SK-N-SH (cell line): ENCODE measurements around the gene PRKCA. TPM values are rescaled to one million over a fixed set of nuclear protein-coding genes. Genes with fewer than 3 reads are reported as not detected.
"Not testable (repeated sequence)": the region's sequence is repeated elsewhere in the genome, so short reads cannot be mapped to it uniquely, and the experiment has no call there.

Source experiments
- CTCF ChIA-PET: fragments of 300-600, 350-600 bp; formaldehyde crosslinking; extraction: SDS; loops from one replicate; lab custom pipeline; 2021; lab: Yijun Ruan, JAX
- POLR2A ChIA-PET: fragments of 350-600 bp; sonication (Branson Sonifier 250); formaldehyde crosslinking; extraction: SDS; loops from one replicate; lab custom pipeline; 2020; ENCODE audit warnings: antibody characterized with exemption, inconsistent platforms; lab: Yijun Ruan, JAX
- DNase-seq: peaks from one replicate; pipeline ENCODE4 v3.0.0; 2012
- H2AFZ ChIP-seq: fragments of 200-600 bp; sonication (generic); 2 replicates; pipeline ENCODE4 v1.8.1; 2016; ENCODE audit warnings: antibody characterized with exemption, mild to moderate bottlenecking, low read depth
- H3F3A ChIP-seq: fragments of 200-600 bp; sonication (generic); replicated peaks from 2 replicates; pipeline ENCODE3; 2016; ENCODE audit warnings: antibody characterized with exemption, mild to moderate bottlenecking; ENCODE audit not compliant: insufficient read depth
- H3K27ac ChIP-seq, 2 experiments: fragments of 200-500 bp in 1 of 2; fragments of 200-600 bp in 1 of 2; sonication (Bioruptor generic) in 1 of 2; sonication (generic), shearing (Covaris generic) in 1 of 2; 2 replicates each; pipeline versions ENCODE4 v1.5.1 to v1.6.1; 2014 to 2016; ENCODE audit warnings: low read depth in 2 of 2, inconsistent platforms in 1 of 2, low read length in 1 of 2, mild to moderate bottlenecking in 1 of 2, mixed read lengths in 1 of 2
- H3K27me3 ChIP-seq: fragments of 200-600 bp; sonication (generic), shearing (Covaris generic); 2 replicates; pipeline ENCODE4 v1.6.1; 2016; ENCODE audit warnings: mixed run types; ENCODE audit not compliant: insufficient read depth
- H3K36me3 ChIP-seq, 2 experiments: fragments of 200-500 bp in 1 of 2; fragments of 200-600 bp in 1 of 2; sonication (Bioruptor generic) in 1 of 2; sonication (generic) in 1 of 2; replicated peaks in 1 of 2; 2 replicates each; pipeline versions ENCODE3 to v1.5.1; 2014 to 2016; ENCODE audit warnings: low read length in 1 of 2, mild to moderate bottlenecking in 1 of 2; ENCODE audit not compliant: insufficient read depth in 2 of 2, control insufficient read depth in 1 of 2
- H3K4me1 ChIP-seq, 2 experiments: fragments of 200-500 bp in 1 of 2; fragments of 200-600 bp in 1 of 2; sonication (Bioruptor generic) in 1 of 2; sonication (generic), shearing (Covaris generic) in 1 of 2; 2 replicates each; pipeline versions ENCODE4 v1.5.1 to v1.6.1; 2014 to 2016; ENCODE audit warnings: low read depth in 1 of 2, low read length in 1 of 2, mixed run types in 1 of 2; ENCODE audit not compliant: insufficient read depth in 2 of 2, control insufficient read depth in 1 of 2
- H3K4me2 ChIP-seq: fragments of 200-600 bp; sonication (generic), shearing (Covaris generic); 2 replicates; pipeline ENCODE4 v1.6.1; 2017; ENCODE audit warnings: mixed run types
- H3K4me3 ChIP-seq, 2 experiments: fragments of 200-500 bp in 1 of 2; fragments of 200-600 bp in 1 of 2; sonication (Bioruptor generic) in 1 of 2; sonication (generic), shearing (Covaris generic) in 1 of 2; 2 replicates each; pipeline versions ENCODE4 v1.5.1 to v1.8.1; 2014 to 2016; ENCODE audit warnings: low read depth in 2 of 2, inconsistent platforms in 1 of 2, low read length in 1 of 2, mild to moderate bottlenecking in 1 of 2, mixed read lengths in 1 of 2, moderate library complexity in 1 of 2
- H3K79me2 ChIP-seq: fragments of 200-600 bp; sonication (generic); 2 replicates; pipeline ENCODE4 v1.8.1; 2017; ENCODE audit warnings: mild to moderate bottlenecking; ENCODE audit not compliant: insufficient read depth
- H3K9ac ChIP-seq: fragments of 200-600 bp; sonication (generic); 2 replicates; pipeline ENCODE4 v1.6.1; 2017; ENCODE audit warnings: mixed run types
- H3K9me2 ChIP-seq: fragments of 200-600 bp; sonication (generic); 2 replicates; pipeline ENCODE4 v1.6.1; 2017; ENCODE audit warnings: mixed run types
- H3K9me3 ChIP-seq: fragments of 200-600 bp; sonication (generic); 2 replicates; pipeline ENCODE4 v1.6.1; 2017; ENCODE audit warnings: mixed run types, mild to moderate bottlenecking, moderate library complexity
- H4K20me1 ChIP-seq: fragments of 200-600 bp; sonication (generic); 2 replicates; pipeline ENCODE4 v1.6.1; 2017; ENCODE audit warnings: mild to moderate bottlenecking, mixed run types; ENCODE audit not compliant: insufficient read depth
- CHD2 ChIP-seq: fragments of 150-350 bp; IDR thresholded peaks from 2 replicates; pipeline ENCODE4 v1.6.1; 2018; ENCODE audit warnings: low read length; ENCODE audit not compliant: partially characterized antibody
- ELF1 ChIP-seq: IDR thresholded peaks from 2 replicates; pipeline ENCODE4 v1.4.0; 2012
- FOSL2 ChIP-seq: IDR thresholded peaks from 2 replicates; pipeline ENCODE4 v1.4.0; 2012; ENCODE audit warnings: low read depth, mild to moderate bottlenecking, moderate library complexity, borderline replicate concordance
- NFIC ChIP-seq: IDR thresholded peaks from 2 replicates; pipeline ENCODE4 v1.4.0; 2012; ENCODE audit warnings: borderline replicate concordance
- RCOR1 ChIP-seq: fragments of 150-350 bp; IDR thresholded peaks from 2 replicates; pipeline ENCODE4 v1.6.1; 2017; ENCODE audit warnings: antibody characterized with exemption, low read length
- TEAD4 ChIP-seq: IDR thresholded peaks from 2 replicates; pipeline ENCODE4 v1.4.0; 2012; ENCODE audit warnings: mild to moderate bottlenecking, borderline replicate concordance; ENCODE audit not compliant: insufficient read depth
- WGBS: methylation state at CpG from one replicate; pipeline ENCODE4 v1.1.6; 2017; ENCODE audit warnings: low lambda C conversion rate; 5-methylcytosine and 5-hydroxymethylcytosine counted together
- polyA plus RNA-seq, 3 experiments: library from polyadenylated mRNA; depleted of rRNA; stranded (reverse); fragments of >200 nt; gene quantifications; 2 replicates each; pipeline ENCODE4 v1.2.3, GENCODE V29; 2012
- TF ChIP-seq, protein P1 (sequence below): fragments of 150-350 bp; IDR thresholded peaks from 2 replicates; pipeline ENCODE4 v1.6.1; 2016; ENCODE audit warnings: mild to moderate bottlenecking, low read depth, low read length
- TF ChIP-seq, protein P2 (sequence below): IDR thresholded peaks from 2 replicates; pipeline ENCODE4 v1.4.0; 2012; ENCODE audit warnings: low read depth
- TF ChIP-seq, protein P3 (sequence below): IDR thresholded peaks from 2 replicates; pipeline ENCODE4 v1.4.0; 2012; ENCODE audit warnings: low read depth, borderline replicate concordance

Gene PRKCA
- polyA plus RNA-seq, 1 of the 3 experiments (the other 2 are of a cell fraction), result 108 TPM

DNA sequence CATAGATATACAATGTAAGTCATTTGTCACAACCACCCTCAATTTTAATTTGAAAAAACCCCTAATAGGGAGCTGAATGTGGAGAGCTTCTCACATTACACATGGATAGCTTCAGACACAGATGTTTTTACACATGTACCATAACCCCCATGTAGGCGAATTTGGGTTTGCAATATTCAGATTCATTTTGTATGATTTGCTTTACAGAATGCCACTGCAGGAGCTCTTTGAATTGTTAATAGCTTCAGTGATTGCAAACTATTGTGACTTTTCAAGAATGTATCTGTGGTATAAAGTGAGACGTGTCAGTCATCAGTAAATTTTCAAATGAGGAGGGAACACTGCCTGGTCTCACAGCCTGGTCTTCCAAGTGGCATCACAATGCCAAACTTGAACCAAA, 419.9 kb downstream of the PRKCA start:
- peaks cover 13 to 27% of the 10 kb centered on the region in 2 experiments for H3K36me3 ChIP-seq
- ChIA-PET CTCF (interaction anchor here (1.2 to 22.6 kb wide), 5 partner anchors 15 to 436 kb away, joined by 3 to 460 read pairs (median 7); no protein-coding TSS in a partner anchor), POLR2A (no interaction called here)
- WGBS, result 98% methylated on average over 2 of the region's 2 CpGs
- no peak overlapping the region for H2AFZ ChIP-seq
- no peak overlapping the region for H3K27ac ChIP-seq
- H3K4me3 ChIP-seq, result no peak overlapping the region
- no peaks in the 10 kb centered on the region for H3K9me2 ChIP-seq
- TF ChIP-seq FOSL2, result no peak
- TF ChIP-seq, all 33 proteins: peak for 0
- Histone ChIP-seq H3K27me3 (no peaks in the 10 kb centered on the region), H3F3A (peaks cover 13% of the 10 kb centered on the region), H3K9me3 (no peaks in the 10 kb centered on the region), H3K4me1 (peaks cover 9 to 15% of the 10 kb centered on the region in 2 experiments; a peak in 1 of 4 replicates), H3K4me2 (no peak overlapping the region), H4K20me1 (peaks cover 24% of the 10 kb centered on the region), H3K9ac (no peak overlapping the region), H3K79me2 (no peaks in the 10 kb centered on the region)
- DNase-seq, result no peak

DNA sequence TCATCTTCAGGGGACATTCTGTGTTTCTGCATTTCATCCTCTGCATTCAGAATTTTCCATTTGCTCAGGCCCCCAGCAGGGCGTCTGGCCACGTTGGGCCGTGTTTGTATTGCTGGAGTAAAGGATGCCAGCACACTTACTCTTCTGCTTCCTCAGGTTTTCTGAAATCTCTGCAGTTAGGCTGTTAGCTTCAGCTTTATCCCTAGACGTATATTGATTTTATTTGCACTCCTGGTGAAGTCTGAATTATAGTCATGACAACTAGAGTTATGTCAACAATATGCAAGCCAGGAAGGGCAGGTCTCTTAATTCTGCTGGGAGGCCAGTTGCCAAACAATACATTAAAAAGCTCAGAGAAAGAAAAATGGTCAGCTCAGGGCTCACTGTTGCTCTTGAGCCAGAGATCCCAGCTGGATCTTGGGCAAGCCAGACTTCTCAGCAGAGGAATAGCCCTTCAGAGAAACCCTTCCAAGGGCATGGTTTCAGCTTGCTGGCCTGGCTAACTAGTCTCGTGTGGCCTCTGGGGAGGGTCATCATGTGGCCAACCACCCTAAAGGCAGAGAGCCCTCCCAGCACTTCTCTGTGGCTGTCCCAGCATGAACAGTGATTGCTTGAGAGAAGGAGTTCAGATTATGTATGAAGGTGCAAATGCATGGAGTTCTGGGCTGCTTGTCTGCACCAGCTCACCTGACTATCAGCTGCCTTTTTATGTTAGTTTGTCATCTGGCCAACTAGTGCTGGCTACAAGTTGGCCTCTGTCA, 422.3 kb downstream of the PRKCA start:
- ChIA-PET CTCF (interaction anchor here (0.9 to 22.6 kb wide), 6 partner anchors 10 to 433 kb away, joined by 3 to 460 read pairs (median 26); no protein-coding TSS in a partner anchor), POLR2A (no interaction called here)
- Histone ChIP-seq H3K27ac (peak overlapping the region; percentile 23 to 39), H3K79me2 (no peaks in the 10 kb centered on the region), H3K27me3 (no peaks in the 10 kb centered on the region), H3K4me3 (no peak overlapping the region), H3K9me3 (no peaks in the 10 kb centered on the region), H3K36me3 (peaks cover 5 to 19% of the 10 kb centered on the region in 2 experiments), H3K9ac (no peak overlapping the region), H2AFZ (no peak overlapping the region), H4K20me1 (peaks cover 31% of the 10 kb centered on the region), H3K4me2 (peak overlapping the region; percentile 43; the same call in 1 of the 2 replicates), H3K4me1 (peaks cover 9 to 27% of the 10 kb centered on the region in 2 experiments; a peak in 1 of 4 replicates), H3F3A (peaks cover 4% of the 10 kb centered on the region), H3K9me2 (no peaks in the 10 kb centered on the region)
- DNase-seq, result no peak
- 63% methylated on average over 5 of the region's 5 CpGs for WGBS
- TF ChIP-seq RCOR1 (no peak), TEAD4 (no peak), CHD2 (no peak), NFIC (no peak), ELF1 (0 out of 2 replicates have a peak, but pooled peaks have one; percentile 17)
- TF ChIP-seq, protein P1, sequence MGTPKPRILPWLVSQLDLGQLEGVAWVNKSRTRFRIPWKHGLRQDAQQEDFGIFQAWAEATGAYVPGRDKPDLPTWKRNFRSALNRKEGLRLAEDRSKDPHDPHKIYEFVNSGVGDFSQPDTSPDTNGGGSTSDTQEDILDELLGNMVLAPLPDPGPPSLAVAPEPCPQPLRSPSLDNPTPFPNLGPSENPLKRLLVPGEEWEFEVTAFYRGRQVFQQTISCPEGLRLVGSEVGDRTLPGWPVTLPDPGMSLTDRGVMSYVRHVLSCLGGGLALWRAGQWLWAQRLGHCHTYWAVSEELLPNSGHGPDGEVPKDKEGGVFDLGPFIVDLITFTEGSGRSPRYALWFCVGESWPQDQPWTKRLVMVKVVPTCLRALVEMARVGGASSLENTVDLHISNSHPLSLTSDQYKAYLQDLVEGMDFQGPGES, result no peak
- TF ChIP-seq, protein P2, sequence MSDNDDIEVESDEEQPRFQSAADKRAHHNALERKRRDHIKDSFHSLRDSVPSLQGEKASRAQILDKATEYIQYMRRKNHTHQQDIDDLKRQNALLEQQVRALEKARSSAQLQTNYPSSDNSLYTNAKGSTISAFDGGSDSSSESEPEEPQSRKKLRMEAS, result no peak
- TF ChIP-seq, protein P3, sequence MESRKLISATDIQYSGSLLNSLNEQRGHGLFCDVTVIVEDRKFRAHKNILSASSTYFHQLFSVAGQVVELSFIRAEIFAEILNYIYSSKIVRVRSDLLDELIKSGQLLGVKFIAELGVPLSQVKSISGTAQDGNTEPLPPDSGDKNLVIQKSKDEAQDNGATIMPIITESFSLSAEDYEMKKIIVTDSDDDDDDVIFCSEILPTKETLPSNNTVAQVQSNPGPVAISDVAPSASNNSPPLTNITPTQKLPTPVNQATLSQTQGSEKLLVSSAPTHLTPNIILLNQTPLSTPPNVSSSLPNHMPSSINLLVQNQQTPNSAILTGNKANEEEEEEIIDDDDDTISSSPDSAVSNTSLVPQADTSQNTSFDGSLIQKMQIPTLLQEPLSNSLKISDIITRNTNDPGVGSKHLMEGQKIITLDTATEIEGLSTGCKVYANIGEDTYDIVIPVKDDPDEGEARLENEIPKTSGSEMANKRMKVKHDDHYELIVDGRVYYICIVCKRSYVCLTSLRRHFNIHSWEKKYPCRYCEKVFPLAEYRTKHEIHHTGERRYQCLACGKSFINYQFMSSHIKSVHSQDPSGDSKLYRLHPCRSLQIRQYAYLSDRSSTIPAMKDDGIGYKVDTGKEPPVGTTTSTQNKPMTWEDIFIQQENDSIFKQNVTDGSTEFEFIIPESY, result no peak

DNA sequence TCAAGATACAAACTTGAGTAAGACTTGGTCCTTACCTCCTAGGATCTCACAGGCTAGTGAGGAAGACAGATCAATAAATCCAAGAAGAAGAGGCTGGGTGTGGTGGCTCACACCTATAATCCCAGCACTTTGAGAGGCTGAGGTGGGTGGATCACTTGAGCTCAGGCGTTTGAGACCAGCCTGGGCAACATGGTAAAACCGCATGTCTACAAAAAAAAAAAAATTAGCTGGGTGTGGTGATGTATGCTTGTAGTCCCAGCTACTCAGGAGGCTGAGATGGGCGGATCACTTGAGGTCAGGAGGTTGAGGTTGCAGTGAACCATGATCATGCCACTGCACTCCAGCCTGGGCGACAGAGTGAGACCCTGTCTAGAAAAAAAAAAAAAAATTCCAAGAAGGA, 423.0 kb downstream of the PRKCA start:
- CTCF ChIA-PET, result interaction anchor here (0.7 to 22.6 kb wide), 5 partner anchors 11 to 432 kb away, joined by 3 to 460 read pairs (median 35); partner anchors contain the start of gene CACNG5
- H3F3A ChIP-seq, result not testable (repeated sequence)
- 88% methylated on average over 4 of the region's 4 CpGs for WGBS

More for the DNA sequence above, 423.0 kb downstream of the PRKCA start:
- H3K9me3 ChIP-seq, H3K27me3 ChIP-seq, H3K9ac ChIP-seq, H3K4me3 ChIP-seq, H3K4me2 ChIP-seq, DNase-seq, H3K79me2 ChIP-seq, H3K9me2 ChIP-seq, H2AFZ ChIP-seq: not testable (repeated sequence)
- Histone ChIP-seq H3K4me1 (peaks cover 9 to 25% of the 10 kb centered on the region in 2 experiments; a peak in 1 of 4 replicates), H3K36me3 (peaks cover 2 to 24% of the 10 kb centered on the region in 2 experiments), H3K27ac (peak overlapping the region in 1 of 2 experiments; percentile 39; a peak in 1 of 4 replicates), H4K20me1 (peaks cover 31% of the 10 kb centered on the region)
- POLR2A ChIA-PET, result interaction anchor here (0.6 to 1.0 kb wide), 3 partner anchors 175 to 433 kb away, joined by 3 to 7 read pairs (median 4); no protein-coding TSS in a partner anchor
